ENCODE results near the gene TNNI2. TPM values are rescaled to one million over a fixed set of nuclear protein-coding genes. Genes with fewer than 3 reads are reported as not detected.
A peak's percentile ranks its signal among the peaks of the same experiment; 100 is the strongest.

The TNNI2 gene
- polyA plus RNA-seq, 1 of the 3 experiments (the other 2 are of a cell fraction): not detected

DNA sequence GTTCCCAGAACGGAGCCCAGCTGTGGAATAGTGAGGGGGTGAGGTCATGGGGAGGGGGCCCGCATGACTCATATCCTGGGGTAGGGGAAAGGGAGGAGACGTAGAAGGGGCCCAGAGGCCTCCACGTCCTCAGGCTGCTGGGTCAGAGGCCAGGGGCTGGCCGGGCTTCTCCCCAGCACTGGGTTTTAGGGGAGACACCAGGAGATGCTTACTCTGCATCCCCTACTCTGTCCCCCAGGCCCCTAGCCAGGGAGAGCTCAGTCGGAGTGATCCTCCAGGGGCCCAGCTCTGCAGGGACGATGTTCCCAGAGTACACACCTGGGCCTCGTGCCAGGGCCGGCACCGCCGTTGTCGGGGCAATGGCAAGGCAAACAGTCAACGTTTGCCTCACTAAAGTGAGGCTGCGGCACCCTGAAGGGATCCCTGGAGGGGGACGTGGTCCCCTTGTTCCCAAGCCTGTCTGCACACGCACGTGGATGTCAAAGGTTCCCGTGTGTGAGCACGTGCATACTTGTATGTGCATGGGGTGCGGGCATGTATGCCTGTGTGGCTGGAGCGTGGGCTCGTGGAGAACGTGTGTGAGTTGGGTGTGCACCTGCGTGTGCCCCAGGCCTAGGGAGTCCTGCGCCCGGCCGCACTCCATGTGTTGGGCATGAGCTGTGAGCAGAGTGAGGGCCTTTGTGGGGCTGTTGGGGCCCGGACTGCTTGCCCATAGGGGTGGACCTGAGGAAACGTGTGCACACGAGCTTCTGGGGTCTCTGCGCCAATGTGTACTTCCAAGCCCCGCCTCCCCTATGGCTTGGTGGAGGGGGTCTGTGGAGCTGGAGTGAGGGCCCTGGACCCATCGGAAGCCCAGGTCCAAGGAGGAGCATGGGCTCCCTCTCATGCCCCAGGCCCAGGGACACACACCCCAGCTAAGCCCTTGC is 38.7 kb downstream of the TNNI2 start (continued):
- no peak for TF ChIP-seq USF2 (IDR thresholded peaks at IDR 0.05; ENCODE audit: borderline replicate concordance, low read depth, low read length)
- no peak for TF ChIP-seq TCF12 (IDR thresholded peaks at IDR 0.05)
- TF ChIP-seq FOXJ3 (CRISPR knock-in tag; IDR thresholded peaks at IDR 0.05): no peak
- TF ChIP-seq MEF2A (IDR thresholded peaks at IDR 0.05; ENCODE audit: borderline replicate concordance, low read depth): no peak
- no peak for TF ChIP-seq CHD2 (IDR thresholded peaks at IDR 0.05; ENCODE audit: low read length, partially characterized antibody)
- TF ChIP-seq YY1 (IDR thresholded peaks at IDR 0.05; ENCODE audit: low read depth): no peak
- no peak for TF ChIP-seq NFIC (IDR thresholded peaks at IDR 0.05; ENCODE audit: borderline replicate concordance)
- TF ChIP-seq, protein P1, sequence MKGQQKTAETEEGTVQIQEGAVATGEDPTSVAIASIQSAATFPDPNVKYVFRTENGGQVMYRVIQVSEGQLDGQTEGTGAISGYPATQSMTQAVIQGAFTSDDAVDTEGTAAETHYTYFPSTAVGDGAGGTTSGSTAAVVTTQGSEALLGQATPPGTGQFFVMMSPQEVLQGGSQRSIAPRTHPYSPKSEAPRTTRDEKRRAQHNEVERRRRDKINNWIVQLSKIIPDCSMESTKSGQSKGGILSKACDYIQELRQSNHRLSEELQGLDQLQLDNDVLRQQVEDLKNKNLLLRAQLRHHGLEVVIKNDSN (IDR thresholded peaks at IDR 0.05; ENCODE audit: borderline replicate concordance, low read depth): no peak
- TF ChIP-seq MAX (IDR thresholded peaks at IDR 0.05; ENCODE audit: low read depth): no peak
- TF ChIP-seq SMC3 (IDR thresholded peaks at IDR 0.05; ENCODE audit: low read depth, low read length): no peak
- TF ChIP-seq, protein P2, sequence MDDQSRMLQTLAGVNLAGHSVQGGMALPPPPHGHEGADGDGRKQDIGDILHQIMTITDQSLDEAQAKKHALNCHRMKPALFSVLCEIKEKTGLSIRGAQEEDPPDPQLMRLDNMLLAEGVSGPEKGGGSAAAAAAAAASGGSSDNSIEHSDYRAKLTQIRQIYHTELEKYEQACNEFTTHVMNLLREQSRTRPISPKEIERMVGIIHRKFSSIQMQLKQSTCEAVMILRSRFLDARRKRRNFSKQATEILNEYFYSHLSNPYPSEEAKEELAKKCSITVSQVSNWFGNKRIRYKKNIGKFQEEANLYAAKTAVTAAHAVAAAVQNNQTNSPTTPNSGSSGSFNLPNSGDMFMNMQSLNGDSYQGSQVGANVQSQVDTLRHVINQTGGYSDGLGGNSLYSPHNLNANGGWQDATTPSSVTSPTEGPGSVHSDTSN (IDR thresholded peaks at IDR 0.05): no peak

GRCh38 chr11:1878137-1879031 is 39.6 kb downstream of the TNNI2 start:
- CTCF ChIA-PET: interaction anchor here (0.6 to 5.2 kb wide), 15 partner anchors 31 to 542 kb away, joined by 3 to 49 read pairs (median 4); no protein-coding TSS in a partner anchor
- Histone ChIP-seq H3K27ac (ENCODE audit: low read depth in 2 of 2, low read length in 1 of 2) (peak overlapping the region in 1 of 2 experiments; percentile 79; a peak in 1 of 4 replicates), H2AFZ (ENCODE audit: low read depth) (no peak overlapping the region), H3K4me2 (no peak overlapping the region), H3K27me3 (ENCODE audit: insufficient read depth) (no peaks in the 10 kb centered on the region), H3K9ac (no peak overlapping the region), H3K9me3 (no peaks in the 10 kb centered on the region), H3K4me3 (ENCODE audit: low read depth in 2 of 2, low read length in 1 of 2) (no peak overlapping the region), H3K9me2 (no peaks in the 10 kb centered on the region), H3F3A (replicated peaks; ENCODE audit: insufficient read depth) (no peaks in the 10 kb centered on the region), H3K36me3 (replicated peaks in 1 of 2; ENCODE audit: control insufficient read depth in 1 of 2, insufficient read depth in 2 of 2, low read length in 1 of 2) (no peaks in the 10 kb centered on the region), H3K79me2 (ENCODE audit: insufficient read depth) (no peaks in the 10 kb centered on the region), H3K4me1 (ENCODE audit: control insufficient read depth in 1 of 2, insufficient read depth in 2 of 2, low read depth in 1 of 2, low read length in 1 of 2) (peaks cover 0 to 49% of the 10 kb centered on the region in 2 experiments; a peak in 2 of 4 replicates), H4K20me1 (ENCODE audit: insufficient read depth) (no peaks in the 10 kb centered on the region)
- WGBS (ENCODE audit: low lambda C conversion rate): 94% methylated on average over 17 of the region's 30 CpGs
- peak; percentile 69 for DNase-seq
- POLR2A ChIA-PET: interaction anchor here (1.0 to 1.2 kb wide), 2 partner anchors 77 to 119 kb away, joined by 4 to 5 read pairs; partner anchors contain the start of gene H19
- TF ChIP-seq FOSL2 (IDR thresholded peaks at IDR 0.05; ENCODE audit: borderline replicate concordance, low read depth): no peak
- no peak for TF ChIP-seq CTCF (IDR thresholded peaks at IDR 0.05)
- TF ChIP-seq, protein P1 (IDR thresholded peaks at IDR 0.05; ENCODE audit: borderline replicate concordance, low read depth): no peak

All from SK-N-SH (cell line).